Suprapubic skin (tissue), 3 donors: ENCODE measurements around the gene SLC5A1.
"Not testable (repeated sequence)": the region's sequence is repeated elsewhere in the genome, so short reads cannot be mapped to it uniquely, and the experiment has no call there.

ENCODE experiments used
- CTCF ChIP-seq, 2 donors: fragments of 200-600 bp in 1 of 2; fragments of 450-650 bp in 1 of 2; sonication (generic) in 1 of 2; IDR thresholded peaks; one replicate each; pipeline ENCODE4 v1.5.1; 2016 to 2019; ENCODE audit warnings: antibody characterized with exemption in 2 of 2, mild to moderate bottlenecking in 1 of 2, moderate library complexity in 1 of 2
- POLR2AphosphoS5 ChIP-seq, 3 donors: sonication (generic); formaldehyde crosslinking; IDR thresholded peaks; one replicate each; pipeline ENCODE4 v1.6.1; 2017; ENCODE audit warnings: antibody characterized with exemption in 3 of 3

- TF ChIP-seq CTCF, POLR2AphosphoS5 (IDR thresholded peaks at IDR 0.05): not testable (repeated sequence)
These were observed 107.6 kb downstream of the SLC5A1 start for GRCh38 chr22:32150647-32151046.
